HG03571 (cell line): ENCODE results near the gene ANKRD10.

Experiments used
- ATAC-seq: cut with Tn5 transposase; IDR thresholded peaks from one replicate; pipeline ENCODE4 v1.9.1; 2021; ENCODE audit not compliant: unreplicated experiment

Gene ANKRD10

GRCh38 chr13:110915874-110916206 lies 971 bp upstream of the ANKRD10 start:
- no peak for ATAC-seq

- ATAC-seq, result peak; percentile 32
Measured at GRCh38 chr13:110914331-110915056, 375 bp downstream of the ANKRD10 start.

DNA sequence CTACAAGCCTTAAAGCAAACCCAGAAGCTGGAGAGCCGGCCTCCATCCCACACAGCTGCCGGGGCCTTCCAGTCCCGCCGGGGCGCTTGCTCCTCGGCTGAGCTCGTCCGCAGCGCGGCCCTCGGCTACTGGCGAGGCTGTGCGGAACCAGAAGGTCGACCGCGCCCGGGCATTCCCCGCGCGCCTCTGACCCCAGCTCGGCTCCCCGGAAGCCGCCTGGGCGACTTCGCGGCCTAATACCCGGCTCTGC lies 863 bp downstream of the ANKRD10 start:
- no peak for ATAC-seq

GRCh38 chr13:110913322-110914080 lies 1.4 kb downstream of the ANKRD10 start:
- no peak for ATAC-seq

- ATAC-seq, result no peak
Measured at GRCh38 chr13:110912651-110913051, 2.2 kb downstream of the ANKRD10 start.

DNA sequence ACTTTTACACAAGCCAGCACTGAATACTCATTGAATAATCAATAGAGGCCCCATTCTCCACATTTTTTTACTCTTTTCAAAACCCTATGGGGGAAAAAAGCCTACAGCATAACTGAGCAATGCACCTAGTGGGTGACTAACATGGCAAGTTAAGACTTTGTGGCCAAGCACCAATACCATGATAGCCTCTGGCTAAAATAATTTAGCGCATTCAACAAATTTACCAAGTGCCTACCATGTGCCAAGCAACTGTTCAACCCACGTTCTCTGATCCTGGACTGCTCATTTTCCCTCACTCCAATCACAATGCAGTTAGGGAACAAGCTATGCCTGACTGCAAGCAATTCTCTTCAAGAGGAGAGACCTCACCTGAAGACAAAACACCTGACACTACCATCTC lies 3.0 kb downstream of the ANKRD10 start:
- ATAC-seq, result no peak

DNA sequence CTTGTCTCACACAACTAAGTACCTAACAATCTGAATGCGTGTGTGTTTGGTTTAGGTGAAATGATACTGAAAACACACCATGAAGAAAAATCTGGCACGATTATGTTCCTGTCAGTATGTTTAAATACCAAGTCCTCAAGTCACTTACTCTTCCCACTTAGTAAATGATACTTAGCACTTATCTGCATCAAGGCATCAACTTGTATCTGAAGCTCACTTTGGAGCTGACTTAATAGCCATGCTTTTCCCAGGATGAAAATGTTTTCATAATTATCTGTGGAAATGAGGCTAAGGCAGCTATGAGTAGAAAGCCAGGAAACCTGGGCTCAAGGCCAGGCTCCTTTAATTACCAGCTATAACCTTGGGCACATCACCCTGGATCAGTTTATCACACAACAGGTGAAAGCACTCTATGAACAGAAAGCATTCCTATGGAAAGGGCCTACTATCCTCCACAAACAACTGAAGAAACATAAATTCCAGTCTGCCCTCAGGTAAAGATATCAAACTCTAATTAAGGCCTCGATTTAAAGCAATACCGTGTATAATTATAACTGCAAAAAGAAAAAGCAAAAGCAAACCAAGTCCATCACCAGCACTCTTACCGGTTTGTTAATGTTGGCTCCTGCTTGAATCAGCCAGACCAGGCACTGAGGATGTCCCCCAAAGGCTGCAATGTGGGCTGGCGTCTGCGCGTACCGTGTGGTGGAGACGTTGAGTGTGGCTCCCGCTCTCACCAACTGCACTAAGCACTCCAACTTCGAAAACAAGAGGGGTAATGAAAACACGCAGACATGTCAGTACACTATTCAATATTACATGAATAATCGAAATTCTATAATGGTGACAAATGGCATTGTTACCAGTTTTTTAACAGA lies 4.6 kb downstream of the ANKRD10 start:
- ATAC-seq, result no peak

GRCh38 chr13:110907951-110908898 lies 6.6 kb downstream of the ANKRD10 start:
- ATAC-seq, result no peak

DNA sequence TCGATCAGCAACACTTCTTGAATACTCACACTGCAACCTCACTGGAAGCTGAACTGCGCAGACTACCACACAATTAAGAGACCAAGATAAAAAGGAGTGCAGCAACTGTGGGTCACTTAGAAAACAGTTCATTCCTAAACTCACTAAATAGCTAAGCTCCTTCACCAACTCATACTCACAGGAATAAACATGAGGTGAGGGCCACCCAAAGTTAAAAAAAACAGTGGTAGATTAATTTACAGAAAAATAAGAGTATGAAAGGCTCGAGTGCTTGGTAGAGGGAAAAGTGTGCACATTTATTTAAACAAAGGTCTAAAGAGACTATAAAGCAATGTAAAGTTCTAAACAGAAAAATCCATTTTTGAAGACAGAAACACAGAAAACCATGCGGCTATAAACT lies 7.6 kb downstream of the ANKRD10 start:
- no peak for ATAC-seq

DNA sequence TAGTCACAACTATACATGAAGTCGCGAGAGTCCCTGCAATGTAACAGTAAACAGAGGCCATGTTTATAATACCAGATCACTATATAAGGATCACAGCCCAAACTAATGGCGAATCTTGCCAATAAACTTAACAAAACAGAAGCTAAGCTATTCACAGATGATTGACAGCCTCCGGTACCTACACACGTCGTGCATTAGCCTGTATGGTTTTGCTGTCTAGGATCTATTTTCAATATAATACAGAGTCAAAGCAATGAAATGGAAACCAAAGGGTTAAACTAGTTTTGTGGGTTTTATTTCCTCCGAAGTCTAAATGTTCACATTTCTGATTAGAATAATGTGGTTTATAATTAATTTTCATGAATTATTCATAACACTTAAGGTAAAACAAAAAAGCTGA lies 10.1 kb downstream of the ANKRD10 start:
- no peak for ATAC-seq

- no peak for ATAC-seq
Measured at GRCh38 chr13:110902370-110902769, 12.5 kb downstream of the ANKRD10 start.

GRCh38 chr13:110897521-110897920 lies 17.3 kb downstream of the ANKRD10 start:
- no peak for ATAC-seq

- no peak for ATAC-seq
Measured at GRCh38 chr13:110897014-110897413, 17.9 kb downstream of the ANKRD10 start.

DNA sequence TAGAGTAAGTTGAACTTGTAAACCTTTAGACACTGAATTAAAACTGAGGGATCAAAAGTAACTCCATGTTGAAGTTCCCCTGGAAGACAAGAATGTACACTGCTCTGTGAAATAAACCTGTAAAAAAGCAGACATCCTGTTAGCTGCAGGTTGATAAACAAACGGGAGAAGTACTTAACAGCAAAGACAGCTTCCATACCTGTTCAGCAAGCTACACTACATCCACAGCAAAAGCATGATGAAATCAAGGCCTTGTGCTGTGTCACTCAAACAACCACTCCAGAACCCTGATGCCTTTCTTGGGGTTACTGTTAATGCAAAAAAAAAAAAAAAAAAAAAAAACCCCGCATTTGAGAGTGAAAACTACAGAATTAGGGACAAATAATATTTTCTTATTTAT lies 20.8 kb downstream of the ANKRD10 start:
- no peak for ATAC-seq

GRCh38 chr13:110893571-110893970 lies 21.3 kb downstream of the ANKRD10 start:
- ATAC-seq, result no peak

- no peak for ATAC-seq
Measured at GRCh38 chr13:110890279-110891165, 24.3 kb downstream of the ANKRD10 start.

- ATAC-seq, result no peak
Measured at GRCh38 chr13:110888390-110888789, 26.5 kb downstream of the ANKRD10 start.

DNA sequence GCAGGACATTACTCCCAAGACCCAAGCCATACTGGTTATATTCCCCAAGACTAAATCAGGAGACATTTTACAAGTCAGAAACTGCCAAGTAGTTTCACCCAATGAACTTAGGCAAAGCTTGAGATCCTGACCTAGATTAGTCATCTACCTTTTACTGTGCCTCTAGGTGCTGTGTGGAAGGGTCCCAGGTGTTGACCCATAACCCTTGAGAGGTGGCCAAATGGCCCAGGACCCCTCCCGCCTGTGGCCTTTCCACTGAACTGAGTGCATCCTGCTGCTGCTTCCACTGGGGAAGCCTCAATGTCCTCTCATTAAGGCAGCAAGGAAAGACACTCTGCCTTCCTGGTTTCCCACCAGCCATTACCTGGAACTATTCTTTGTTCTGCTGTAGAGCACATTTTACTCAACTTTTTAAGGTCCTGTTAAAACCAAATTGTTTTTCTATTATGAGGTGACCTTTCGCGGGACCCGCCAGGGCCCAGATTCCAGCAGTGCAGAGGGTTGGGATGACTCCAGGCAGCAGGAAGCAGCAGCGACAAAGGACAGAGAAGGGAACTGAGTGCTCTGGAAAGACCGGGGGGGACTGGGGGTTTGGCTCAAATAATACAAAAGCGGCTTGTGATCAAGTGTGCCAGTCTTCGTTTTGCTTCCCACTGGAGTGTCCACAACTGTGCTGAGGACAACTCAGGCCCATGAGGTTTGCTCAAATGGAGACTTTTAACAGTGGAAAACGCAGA lies 27.1 kb downstream of the ANKRD10 start:
- no peak for ATAC-seq
